Measurements from ENCODE around the gene INTS11.

The INTS11 gene

GRCh38 chr1:1343811-1344421 lies 19.5 kb upstream of the INTS11 start:
- DNase-seq (ENCODE audit: low spot score): no peak

- DNase-seq (ENCODE audit: low spot score): no peak
Measured at GRCh38 chr1:1342584-1343115, 18.2 kb upstream of the INTS11 start.

DNA sequence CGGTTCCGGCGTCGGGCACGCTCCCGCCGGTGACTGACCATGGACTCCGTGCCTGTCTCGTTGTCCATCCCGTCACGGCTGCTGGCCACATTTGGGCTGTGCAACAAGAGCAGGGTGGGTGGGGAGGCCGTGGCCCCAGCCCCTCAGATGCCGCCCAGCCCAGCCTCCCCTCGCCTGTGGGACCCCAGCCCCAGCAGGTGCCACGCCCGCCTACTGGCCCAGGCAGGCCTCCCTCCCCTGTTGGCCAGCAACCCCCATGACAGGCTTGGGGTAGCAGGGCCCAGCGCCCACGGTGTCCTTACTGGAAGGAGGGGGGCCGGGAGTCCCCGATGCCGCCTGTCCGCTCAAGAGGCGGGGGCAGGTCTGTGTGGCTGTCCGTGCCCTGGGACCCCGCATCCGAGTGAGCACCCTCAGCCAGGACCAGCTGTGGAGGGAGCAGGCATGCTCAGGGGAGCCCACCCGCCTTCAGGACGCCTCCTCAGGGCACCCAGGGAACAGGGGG lies 17.7 kb upstream of the INTS11 start:
- DNase-seq (ENCODE audit: low spot score): no peak

DNA sequence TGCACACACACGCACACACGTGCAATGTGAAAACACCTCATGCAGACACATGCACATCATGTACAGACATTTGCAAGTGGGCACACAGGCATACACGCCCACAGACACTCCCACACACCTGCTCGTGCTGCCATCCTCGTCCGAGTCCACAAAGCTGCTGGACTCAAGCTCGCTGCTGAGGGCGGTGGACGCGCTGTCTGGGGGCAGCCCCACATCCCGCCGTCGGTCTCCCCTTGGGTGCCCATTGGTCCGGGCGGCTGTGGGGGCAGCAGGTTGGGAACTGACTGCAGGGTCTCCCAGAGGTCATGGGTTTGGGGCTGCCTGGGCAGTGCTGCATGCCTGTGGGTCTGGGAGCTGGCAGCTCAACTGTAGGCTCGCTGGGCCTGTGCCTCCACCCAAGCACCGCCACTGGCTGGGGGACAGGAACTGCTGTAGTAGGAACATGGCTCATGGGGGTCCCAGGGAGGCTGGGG lies 17.1 kb upstream of the INTS11 start:
- DNase-seq (ENCODE audit: low spot score): no peak

- DNase-seq (ENCODE audit: low spot score): no peak
Measured at GRCh38 chr1:1340791-1341548, 16.5 kb upstream of the INTS11 start.

GRCh38 chr1:1340185-1340584 lies 15.7 kb upstream of the INTS11 start:
- DNase-seq (ENCODE audit: low spot score): no peak

DNA sequence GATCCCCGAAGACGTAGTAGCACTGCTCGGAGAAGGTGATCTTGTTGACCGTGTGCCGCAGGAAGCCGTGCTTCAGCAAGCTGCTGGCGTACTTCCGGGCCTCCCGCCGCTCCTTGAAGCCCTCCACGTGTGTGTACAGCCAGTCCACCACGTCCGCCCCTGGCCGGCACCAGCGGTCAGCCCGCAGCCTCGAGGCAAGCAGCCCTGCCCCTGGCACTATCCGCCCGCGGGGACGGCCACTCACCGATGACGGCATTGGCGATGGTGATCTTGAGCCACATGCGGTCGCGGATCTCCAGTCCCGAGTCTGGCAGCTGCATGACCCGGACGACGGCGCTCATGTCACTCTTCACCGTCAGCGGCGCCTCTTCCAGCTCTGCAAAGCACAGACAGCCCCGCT lies 13.8 kb upstream of the INTS11 start:
- no peak for DNase-seq (ENCODE audit: low spot score)

DNA sequence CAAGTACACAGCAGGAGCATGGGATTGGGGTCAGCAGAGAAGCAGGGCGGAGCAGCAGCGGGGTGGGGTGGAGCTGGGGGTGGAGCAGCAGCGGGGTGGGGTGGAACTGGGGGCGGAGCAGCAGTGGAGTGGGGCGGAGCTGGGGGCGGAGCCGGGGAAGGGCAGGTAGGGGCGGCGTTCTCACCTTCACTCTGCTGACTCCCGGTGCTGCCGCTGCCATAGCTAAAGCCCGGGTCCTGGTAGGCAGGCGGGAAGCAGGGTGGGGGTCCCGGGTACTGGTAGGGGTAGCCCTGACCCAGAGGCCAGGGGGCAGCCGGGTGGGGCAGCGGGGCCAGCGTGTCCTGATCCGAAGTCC lies 13.3 kb upstream of the INTS11 start:
- DNase-seq (ENCODE audit: low spot score): peak; percentile 29

DNA sequence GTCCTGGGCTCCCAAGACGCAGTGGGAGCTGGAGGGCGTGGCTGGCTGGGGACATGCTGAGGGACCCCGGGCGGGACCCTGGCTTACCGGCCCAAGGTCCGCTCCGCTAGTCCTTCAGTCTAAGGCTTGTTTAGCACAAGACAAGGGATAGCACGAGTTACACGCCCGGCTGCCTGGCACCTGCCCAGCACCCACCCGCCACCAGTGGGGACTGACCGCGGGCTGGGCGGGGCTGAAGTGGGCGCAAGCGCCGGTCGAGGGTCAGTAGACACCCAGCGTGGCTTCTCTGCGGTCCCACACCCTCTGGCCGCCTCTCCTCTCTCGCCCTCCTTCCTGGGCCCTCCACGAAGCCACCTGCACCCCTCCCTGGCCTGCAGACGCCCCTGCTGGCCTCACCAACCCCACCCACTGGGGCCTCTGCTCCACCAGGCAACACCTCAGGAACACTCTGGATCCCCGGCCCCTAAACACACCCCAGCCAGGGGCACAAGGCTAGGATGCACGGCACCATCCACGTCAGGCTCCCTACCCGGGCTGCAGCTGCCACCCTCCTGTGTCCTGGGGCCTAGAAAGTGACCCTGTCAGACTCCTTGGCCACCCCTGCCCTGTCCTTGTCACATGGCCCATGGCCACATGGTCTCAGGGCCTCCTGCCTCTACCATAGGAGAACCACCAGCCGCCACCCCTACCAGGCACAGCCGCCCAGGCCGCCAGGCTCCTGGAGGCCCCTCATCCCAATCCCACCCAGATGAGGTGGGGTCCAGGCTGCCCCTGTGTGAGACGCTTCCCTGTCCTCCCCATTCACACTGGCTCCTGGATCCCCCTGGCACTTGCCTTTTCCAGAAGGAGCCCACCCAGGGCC lies 12.7 kb upstream of the INTS11 start:
- DNase-seq (ENCODE audit: low spot score): no peak

- no peak for DNase-seq (ENCODE audit: low spot score)
Measured at GRCh38 chr1:1336446-1336845, 12.0 kb upstream of the INTS11 start.

DNA sequence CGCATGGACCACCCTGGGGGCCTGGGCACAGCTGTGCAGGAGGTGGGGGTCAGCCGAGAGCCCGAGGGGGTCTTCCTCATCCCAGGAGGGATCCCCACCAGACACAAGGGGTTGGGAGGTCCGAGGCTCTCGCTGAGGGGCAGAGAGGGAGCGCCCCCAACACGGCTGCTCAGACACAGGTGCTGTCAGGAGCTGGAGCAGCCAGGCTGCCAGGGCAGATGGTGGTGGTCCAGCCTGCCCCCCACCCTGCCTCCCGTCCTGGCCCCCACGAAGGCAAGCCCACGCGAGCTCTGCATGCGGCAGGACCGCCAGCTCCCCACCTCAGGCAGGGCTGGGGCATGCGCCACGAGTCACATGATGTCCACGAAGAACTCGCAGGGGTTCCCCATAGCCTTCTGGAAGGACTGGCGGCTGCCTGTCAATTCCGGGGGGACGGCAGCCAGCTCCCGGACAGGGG lies 11.4 kb upstream of the INTS11 start:
- DNase-seq (ENCODE audit: low spot score): no peak

- DNase-seq (ENCODE audit: low spot score): no peak
Measured at GRCh38 chr1:1335283-1335682, 10.8 kb upstream of the INTS11 start.

GRCh38 chr1:1334835-1335234 lies 10.4 kb upstream of the INTS11 start:
- DNase-seq (ENCODE audit: low spot score): no peak

DNA sequence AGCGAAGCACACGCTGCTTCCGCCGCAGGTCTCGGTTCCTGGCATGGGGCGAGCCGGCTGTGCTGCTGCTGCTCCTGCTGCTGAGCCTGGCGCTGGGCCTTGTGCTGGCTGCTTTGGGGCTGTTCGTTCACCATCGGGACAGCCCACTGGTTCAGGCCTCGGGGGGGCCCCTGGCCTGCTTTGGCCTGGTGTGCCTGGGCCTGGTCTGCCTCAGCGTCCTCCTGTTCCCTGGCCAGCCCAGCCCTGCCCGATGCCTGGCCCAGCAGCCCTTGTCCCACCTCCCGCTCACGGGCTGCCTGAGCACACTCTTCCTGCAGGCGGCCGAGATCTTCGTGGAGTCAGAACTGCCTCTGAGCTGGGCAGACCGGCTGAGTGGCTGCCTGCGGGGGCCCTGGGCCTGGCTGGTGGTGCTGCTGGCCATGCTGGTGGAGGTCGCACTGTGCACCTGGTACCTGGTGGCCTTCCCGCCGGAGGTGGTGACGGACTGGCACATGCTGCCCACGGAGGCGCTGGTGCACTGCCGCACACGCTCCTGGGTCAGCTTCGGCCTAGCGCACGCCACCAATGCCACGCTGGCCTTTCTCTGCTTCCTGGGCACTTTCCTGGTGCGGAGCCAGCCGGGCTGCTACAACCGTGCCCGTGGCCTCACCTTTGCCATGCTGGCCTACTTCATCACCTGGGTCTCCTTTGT lies 9.2 kb upstream of the INTS11 start:
- no peak for DNase-seq (ENCODE audit: low spot score)

DNA sequence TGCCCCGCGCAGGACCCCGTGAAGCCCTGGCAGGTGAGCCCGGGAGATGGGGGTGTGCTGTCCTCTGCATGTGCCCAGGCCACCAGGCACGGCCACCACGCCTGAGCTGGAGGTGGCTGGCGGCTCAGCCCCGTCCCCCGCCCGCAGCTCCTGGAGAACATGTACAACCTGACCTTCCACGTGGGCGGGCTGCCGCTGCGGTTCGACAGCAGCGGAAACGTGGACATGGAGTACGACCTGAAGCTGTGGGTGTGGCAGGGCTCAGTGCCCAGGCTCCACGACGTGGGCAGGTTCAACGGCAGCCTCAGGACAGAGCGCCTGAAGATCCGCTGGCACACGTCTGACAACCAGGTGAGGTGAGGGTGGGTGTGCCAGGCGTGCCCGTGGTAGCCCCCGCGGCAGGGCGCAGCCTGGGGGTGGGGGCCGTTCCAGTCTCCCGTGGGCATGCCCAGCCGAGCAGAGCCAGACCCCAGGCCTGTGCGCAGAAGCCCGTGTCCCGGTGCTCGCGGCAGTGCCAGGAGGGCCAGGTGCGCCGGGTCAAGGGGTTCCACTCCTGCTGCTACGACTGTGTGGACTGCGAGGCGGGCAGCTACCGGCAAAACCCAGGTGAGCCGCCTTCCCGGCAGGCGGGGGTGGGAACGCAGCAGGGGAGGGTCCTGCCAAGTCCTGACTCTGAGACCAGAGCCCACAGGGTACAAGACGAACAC lies 8.5 kb upstream of the INTS11 start:
- DNase-seq (ENCODE audit: low spot score): no peak

DNA sequence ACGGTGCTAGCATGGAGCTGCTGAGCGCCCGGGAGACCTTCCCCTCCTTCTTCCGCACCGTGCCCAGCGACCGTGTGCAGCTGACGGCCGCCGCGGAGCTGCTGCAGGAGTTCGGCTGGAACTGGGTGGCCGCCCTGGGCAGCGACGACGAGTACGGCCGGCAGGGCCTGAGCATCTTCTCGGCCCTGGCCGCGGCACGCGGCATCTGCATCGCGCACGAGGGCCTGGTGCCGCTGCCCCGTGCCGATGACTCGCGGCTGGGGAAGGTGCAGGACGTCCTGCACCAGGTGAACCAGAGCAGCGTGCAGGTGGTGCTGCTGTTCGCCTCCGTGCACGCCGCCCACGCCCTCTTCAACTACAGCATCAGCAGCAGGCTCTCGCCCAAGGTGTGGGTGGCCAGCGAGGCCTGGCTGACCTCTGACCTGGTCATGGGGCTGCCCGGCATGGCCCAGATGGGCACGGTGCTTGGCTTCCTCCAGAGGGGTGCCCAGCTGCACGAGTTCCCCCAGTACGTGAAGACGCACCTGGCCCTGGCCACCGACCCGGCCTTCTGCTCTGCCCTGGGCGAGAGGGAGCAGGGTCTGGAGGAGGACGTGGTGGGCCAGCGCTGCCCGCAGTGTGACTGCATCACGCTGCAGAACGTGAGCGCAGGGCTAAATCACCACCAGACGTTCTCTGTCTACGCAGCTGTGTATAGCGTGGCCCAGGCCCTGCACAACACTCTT lies 7.7 kb upstream of the INTS11 start:
- no peak for DNase-seq (ENCODE audit: low spot score)

DNA sequence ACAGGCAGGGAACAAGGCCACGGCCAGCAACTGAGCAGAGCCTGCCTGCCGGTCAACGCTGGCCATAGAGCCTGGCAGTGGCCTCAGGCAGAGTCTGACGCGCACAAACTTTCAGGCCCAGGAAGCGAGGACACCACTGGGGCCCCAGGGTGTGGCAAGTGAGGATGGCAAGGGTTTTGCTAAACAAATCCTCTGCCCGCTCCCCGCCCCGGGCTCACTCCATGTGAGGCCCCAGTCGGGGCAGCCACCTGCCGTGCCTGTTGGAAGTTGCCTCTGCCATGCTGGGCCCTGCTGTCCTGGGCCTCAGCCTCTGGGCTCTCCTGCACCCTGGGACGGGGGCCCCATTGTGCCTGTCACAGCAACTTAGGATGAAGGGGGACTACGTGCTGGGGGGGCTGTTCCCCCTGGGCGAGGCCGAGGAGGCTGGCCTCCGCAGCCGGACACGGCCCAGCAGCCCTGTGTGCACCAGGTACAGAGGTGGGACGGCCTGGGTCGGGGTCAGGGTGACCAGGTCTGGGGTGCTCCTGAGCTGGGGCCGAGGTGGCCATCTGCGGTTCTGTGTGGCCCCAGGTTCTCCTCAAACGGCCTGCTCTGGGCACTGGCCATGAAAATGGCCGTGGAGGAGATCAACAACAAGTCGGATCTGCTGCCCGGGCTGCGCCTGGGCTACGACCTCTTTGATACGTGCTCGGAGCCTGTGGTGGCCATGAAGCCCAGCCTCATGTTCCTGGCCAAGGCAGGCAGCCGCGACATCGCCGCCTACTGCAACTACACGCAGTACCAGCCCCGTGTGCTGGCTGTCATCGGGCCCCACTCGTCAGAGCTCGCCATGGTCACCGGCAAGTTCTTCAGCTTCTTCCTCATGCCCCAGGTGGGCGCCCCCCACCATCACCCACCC lies 6.9 kb upstream of the INTS11 start, which contains the start of gene TAS1R3:
TAS1R3 (plus strand) TSS at position 213 of the 898 bp plus-strand sequence; CDS start at position 279, 66 bp downstream.
- DNase-seq (ENCODE audit: low spot score): no peak

DNA sequence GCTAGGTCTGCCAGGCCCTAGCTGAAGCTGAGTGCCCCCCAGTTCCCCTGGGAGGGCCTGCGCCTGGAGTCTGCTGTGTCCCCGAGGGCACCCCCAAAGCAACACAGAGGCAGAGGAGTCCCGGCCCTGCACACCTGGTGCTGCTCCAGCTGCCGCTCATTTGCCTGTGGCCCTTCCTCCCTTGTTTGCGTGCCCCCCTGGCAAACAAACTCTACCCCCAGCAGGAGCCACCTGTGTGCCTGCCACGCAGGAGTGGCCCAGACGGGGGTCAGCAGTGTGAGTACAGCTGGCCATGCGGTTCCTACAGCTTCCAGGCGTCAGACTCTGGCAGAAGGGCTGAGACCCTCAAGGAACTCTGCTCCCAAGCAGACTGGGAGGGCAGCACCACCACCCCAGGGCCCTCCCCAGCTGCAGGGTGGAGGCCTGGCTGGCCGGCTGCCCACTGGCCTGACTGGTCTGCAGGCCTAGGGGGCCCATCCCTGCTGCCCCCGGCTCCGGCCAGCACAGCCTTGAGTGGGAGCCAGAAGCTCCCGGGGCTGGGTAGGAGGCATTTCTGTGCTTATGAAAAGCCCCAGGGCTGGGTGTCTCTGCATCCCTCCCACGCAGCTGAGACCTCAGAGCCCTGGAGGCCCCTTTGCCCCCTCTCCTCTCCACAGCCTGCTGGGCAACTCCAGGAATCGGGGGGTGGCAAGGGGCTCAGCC lies 6.1 kb upstream of the INTS11 start:
- no peak for DNase-seq (ENCODE audit: low spot score)

Measured in activated CD4-positive, alpha-beta T cell treated with anti-CD3 and anti-CD28 coated beads, Interleukin-2, Interleukin-4, amounts not matched to agents 100 ng/mL and 50 ng/mL, durations not matched to agents 16 hours and 8 hours (primary cell).